T-helper 2 cell (primary cell): ENCODE measurements around the gene EYA2.

Source experiments
- DNase-seq, 5 experiments: peaks; one replicate each; pipeline versions ENCODE4 v3.0.0 to v3.0.0-alpha.2; 2012 to 2022

EYA2 gene

DNA sequence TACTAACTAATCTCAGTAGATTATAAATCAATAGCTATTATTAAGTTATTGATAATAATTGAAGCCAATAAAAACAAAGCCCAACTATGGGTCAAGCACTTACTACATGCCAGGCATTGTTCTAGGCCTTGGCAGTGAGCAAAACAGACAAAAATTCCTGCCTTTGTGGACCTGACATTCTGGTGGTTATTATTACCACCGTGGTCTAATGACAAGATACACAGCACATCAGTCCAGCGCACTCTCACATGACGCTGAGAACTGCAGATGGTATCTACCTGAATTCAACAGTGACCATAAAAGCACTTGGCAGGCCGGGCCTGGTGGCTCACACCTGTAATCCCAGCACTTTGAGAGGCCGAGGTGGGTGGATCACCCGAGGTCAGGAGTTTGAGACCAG, 340.5 kb downstream of the EYA2 start:
- DNase-seq = no peak

GRCh38 chr20:47235853-47236638, 341.4 kb downstream of the EYA2 start:
- DNase-seq = no peak

DNA sequence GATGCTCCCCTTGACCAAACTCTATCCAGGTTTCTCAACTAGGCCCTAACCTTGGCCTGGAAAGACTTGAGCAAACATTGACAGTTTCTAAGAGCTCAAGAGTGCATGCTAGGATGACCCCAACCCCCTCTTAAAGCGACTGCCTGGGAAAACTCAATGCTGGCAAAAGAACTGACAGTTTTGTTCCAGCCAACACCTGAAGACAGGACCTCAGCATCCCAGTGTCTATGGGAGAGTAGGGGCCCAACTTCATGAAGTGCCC, 341.9 kb downstream of the EYA2 start:
- DNase-seq = no peak

DNA sequence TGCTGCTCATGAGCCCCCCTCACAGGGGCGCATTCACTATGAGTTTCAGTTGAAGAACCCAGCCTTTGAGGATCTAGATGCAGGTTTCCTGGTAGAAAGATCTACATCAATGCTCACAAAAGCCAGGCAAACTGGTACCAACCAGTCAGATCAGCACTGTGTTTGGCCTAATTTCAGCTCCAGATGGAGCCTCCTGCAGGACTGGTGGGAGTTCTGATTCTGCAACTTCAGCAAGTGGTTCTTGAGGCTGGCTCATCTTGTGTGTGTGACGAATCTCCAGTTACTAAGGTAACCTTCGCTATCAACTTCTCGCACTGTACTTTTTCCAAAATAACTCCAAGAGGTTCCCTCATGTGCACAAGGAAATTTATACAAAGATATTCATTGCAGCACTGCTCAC, 343.1 kb downstream of the EYA2 start:
- no peak for DNase-seq
